H9 (cell line): ENCODE measurements around the gene CXXC5. TPM values are rescaled to one million over a fixed set of nuclear protein-coding genes. Genes with fewer than 3 reads are reported as not detected.

Source experiments
- DNase-seq: peaks from one replicate; pipeline ENCODE4 v3.0.0-alpha.2; 2017
- H2AFZ ChIP-seq: one replicate; pipeline ENCODE4 v1.6.1; 2013; ENCODE audit warnings: mild to moderate bottlenecking, low read length, control low read depth, moderate library complexity
- H2AK5ac ChIP-seq: 2 replicates; pipeline ENCODE4 v1.6.1; 2013; ENCODE audit warnings: low read length, control low read depth, mixed read lengths; ENCODE audit not compliant: insufficient read length
- H2BK120ac ChIP-seq: one replicate; pipeline ENCODE4 v1.6.1; 2013; ENCODE audit warnings: low read depth, mild to moderate bottlenecking, low read length, control low read depth, inconsistent platforms; ENCODE audit not compliant: poor library complexity, severe bottlenecking
- H2BK12ac ChIP-seq: 2 replicates; pipeline ENCODE4 v1.6.1; 2013; ENCODE audit warnings: low read length, control low read depth, mixed read lengths, low read depth; ENCODE audit not compliant: insufficient read length
- H2BK15ac ChIP-seq: 2 replicates; pipeline ENCODE4 v1.6.1; 2013; ENCODE audit warnings: low read depth, low read length, control low read depth
- H2BK20ac ChIP-seq: one replicate; pipeline ENCODE4 v1.6.1; 2013; ENCODE audit warnings: low read depth, mild to moderate bottlenecking, low read length, control low read depth, inconsistent platforms; ENCODE audit not compliant: poor library complexity, severe bottlenecking
- H2BK5ac ChIP-seq: 2 replicates; pipeline ENCODE4 v1.6.1; 2013; ENCODE audit warnings: low read length, control low read depth, mixed read lengths; ENCODE audit not compliant: insufficient read length
- H3K14ac ChIP-seq: 2 replicates; pipeline ENCODE4 v1.6.1; 2013; ENCODE audit warnings: low read length, control low read depth; ENCODE audit not compliant: insufficient read depth
- H3K18ac ChIP-seq: 2 replicates; pipeline ENCODE4 v1.6.1; 2013; ENCODE audit warnings: low read depth, mild to moderate bottlenecking, mixed read lengths, low read length, control low read depth; ENCODE audit not compliant: insufficient read length
- H3K23ac ChIP-seq: 2 replicates; pipeline ENCODE4 v1.6.1; 2013; ENCODE audit warnings: low read length, control low read depth, mixed read lengths, low read depth; ENCODE audit not compliant: insufficient read length
- H3K23me2 ChIP-seq: 2 replicates; pipeline ENCODE4 v1.6.1; 2013; ENCODE audit warnings: low read depth, mild to moderate bottlenecking, mixed read lengths, low read length, control low read depth; ENCODE audit not compliant: insufficient read length, poor library complexity, severe bottlenecking
- H3K27ac ChIP-seq: 2 replicates; pipeline ENCODE4 v1.5.1; 2013; ENCODE audit warnings: low read length, control low read depth, mixed read lengths, low read depth; ENCODE audit not compliant: insufficient read length
- H3K27me3 ChIP-seq: 2 replicates; pipeline ENCODE4 v1.6.1; 2013; ENCODE audit warnings: low read length, control low read depth, inconsistent platforms; ENCODE audit not compliant: insufficient read depth
- H3K4ac ChIP-seq: 2 replicates; pipeline ENCODE4 v1.6.1; 2013; ENCODE audit warnings: low read depth, mild to moderate bottlenecking, control low read depth, inconsistent platforms, low read length, moderate library complexity
- H3K4me1 ChIP-seq: 2 replicates; pipeline ENCODE4 v1.6.1; 2013; ENCODE audit warnings: low read length, control low read depth, inconsistent platforms; ENCODE audit not compliant: insufficient read depth
- H3K4me2 ChIP-seq: 2 replicates; pipeline ENCODE4 v1.6.1; 2013; ENCODE audit warnings: low read length, control low read depth, mixed read lengths; ENCODE audit not compliant: insufficient read length, insufficient read depth
- H3K56ac ChIP-seq: 2 replicates; pipeline ENCODE4 v1.6.1; 2013; ENCODE audit warnings: low read depth, mild to moderate bottlenecking, mixed read lengths, low read length, control low read depth; ENCODE audit not compliant: insufficient read length
- H3K79me1 ChIP-seq: 2 replicates; pipeline ENCODE4 v1.6.1; 2013; ENCODE audit warnings: low read depth, mild to moderate bottlenecking, moderate library complexity, low read length, control low read depth, inconsistent platforms; ENCODE audit not compliant: insufficient read depth, poor library complexity, severe bottlenecking
- H3K79me2 ChIP-seq: 2 replicates; pipeline ENCODE4 v1.6.1; 2013; ENCODE audit warnings: low read length, control low read depth, inconsistent platforms; ENCODE audit not compliant: insufficient read depth
- H3K9ac ChIP-seq: 2 replicates; pipeline ENCODE4 v1.6.1; 2013; ENCODE audit warnings: low read length, control low read depth, mixed read lengths; ENCODE audit not compliant: insufficient read length; ENCODE audit errors: extremely low read depth
- H3K9me3 ChIP-seq: one replicate; pipeline ENCODE4 v1.6.1; 2013; ENCODE audit warnings: low read depth, low read length, inconsistent platforms; ENCODE audit not compliant: control insufficient read depth
- H3T11ph ChIP-seq: one replicate; pipeline ENCODE4 v1.6.1; 2013; ENCODE audit warnings: mild to moderate bottlenecking, low read length, control low read depth, inconsistent platforms
- H4K20me1 ChIP-seq: one replicate; pipeline ENCODE4 v1.6.1; 2013; ENCODE audit not compliant: control insufficient read depth, insufficient read length, insufficient read depth
- H4K5ac ChIP-seq: 2 replicates; pipeline ENCODE4 v1.6.1; 2013; ENCODE audit warnings: low read depth, mild to moderate bottlenecking, mixed read lengths, low read length, control low read depth; ENCODE audit not compliant: insufficient read length
- H4K8ac ChIP-seq: replicated peaks from 2 replicates; pipeline ENCODE4 v1.6.1; 2013; ENCODE audit warnings: low read length, control low read depth, mixed read lengths, low read depth; ENCODE audit not compliant: insufficient read length
- H4K91ac ChIP-seq: 2 replicates; pipeline ENCODE4 v1.6.1; 2013; ENCODE audit warnings: low read depth, mild to moderate bottlenecking, moderate library complexity, mixed read lengths, low read length, control low read depth; ENCODE audit not compliant: insufficient read length
- H3K27ac Mint-ChIP-seq, 3 experiments: 2 replicates in 2 of 3; 3 replicates in 1 of 3; pipeline ENCODE4 v1.8.0; 2020 to 2021; ENCODE audit warnings: mixed read lengths in 3 of 3, mild to moderate bottlenecking in 1 of 3, moderate library complexity in 1 of 3
- H3K27me3 Mint-ChIP-seq: 2 replicates; pipeline ENCODE4 v1.8.0; 2021; ENCODE audit warnings: low read depth, mild to moderate bottlenecking, moderate library complexity, mixed read lengths
- H3K36me3 Mint-ChIP-seq, 3 experiments: 2 replicates in 2 of 3; 3 replicates in 1 of 3; pipeline ENCODE4 v1.8.0; 2020 to 2021; ENCODE audit warnings: low read depth in 3 of 3, mixed read lengths in 3 of 3; ENCODE audit not compliant: insufficient read depth in 1 of 3
- H3K4me1 Mint-ChIP-seq, 2 experiments: 2 replicates each; pipeline ENCODE4 v1.8.0; 2020; ENCODE audit warnings: mixed read lengths in 2 of 2
- H3K4me3 Mint-ChIP-seq, 2 experiments: 2 replicates in 1 of 2; 3 replicates in 1 of 2; pipeline ENCODE4 v1.8.0; 2020 to 2021; ENCODE audit warnings: mild to moderate bottlenecking in 2 of 2, mixed read lengths in 2 of 2, moderate library complexity in 1 of 2
- H3K9me3 Mint-ChIP-seq, 2 experiments: 2 replicates in 1 of 2; 3 replicates in 1 of 2; pipeline ENCODE4 v1.8.0; 2020; ENCODE audit warnings: mild to moderate bottlenecking in 2 of 2, mixed read lengths in 2 of 2, moderate library complexity in 1 of 2
- whole genome bisulfite sequencing: extraction: QIAGEN DNeasy Blood & Tissue Kit; methylation state at CpG from one replicate; pipeline ENCODE4 v1.1.7; 2013; ENCODE audit warnings: missing lambda C conversion rate, low lambda C conversion rate, mixed read lengths; ENCODE audit not compliant: insufficient read length; ENCODE audit errors: extremely low coverage; 5-methylcytosine and 5-hydroxymethylcytosine counted together
- total RNA-seq: library from RNA; stranded (reverse); gene quantifications from 2 replicates; pipeline ENCODE4 v1.2.1, GENCODE V29; 2021
- TF ChIP-seq, protein P1 (sequence below): fragments of 200-600 bp; sonication (generic); conservative IDR thresholded peaks from 3 replicates; pipeline ENCODE4 v1.8.0; 2021; ENCODE audit warnings: antibody characterized with exemption, mild to moderate bottlenecking

Gene CXXC5
- total RNA-seq, 1 experiment from 2014 or later, result 105 TPM

- peaks cover 21% of the 10 kb centered on the region for H3K27me3 Mint-ChIP-seq
- Histone ChIP-seq H4K20me1 (no peaks in the 10 kb centered on the region), H4K91ac (no peak overlapping the region), H3K4ac (no peak overlapping the region), H2BK20ac (no peak overlapping the region), H3T11ph (no peak overlapping the region), H3K9ac (no peak overlapping the region), H2AK5ac (no peak overlapping the region), H2AFZ (no peak overlapping the region), H3K23me2 (no peaks in the 10 kb centered on the region), H3K56ac (no peak overlapping the region), H3K79me2 (no peaks in the 10 kb centered on the region), H3K9me3 (no peaks in the 10 kb centered on the region), H2BK120ac (no peak overlapping the region), H3K27me3 (no peaks in the 10 kb centered on the region; the same call in 1 of the 2 replicates), H3K4me1 (peaks cover 30% of the 10 kb centered on the region; the same call in 1 of the 2 replicates), H4K5ac (no peak overlapping the region), H2BK12ac (no peak overlapping the region), H3K4me2 (no peak overlapping the region), H2BK5ac (no peak overlapping the region), H3K14ac (no peak overlapping the region), H3K23ac (no peak overlapping the region), H4K8ac (no peak overlapping the region), H3K18ac (no peak overlapping the region), H3K79me1 (no peaks in the 10 kb centered on the region), H3K27ac (no peak overlapping the region), H2BK15ac (no peak overlapping the region)
- H3K36me3 Mint-ChIP-seq, result no peaks in the 10 kb centered on the region; a peak in 2 of 7 replicates
- no peaks in the 10 kb centered on the region; a peak in 1 of 5 replicates for H3K9me3 Mint-ChIP-seq
- no peak overlapping the region for H3K27ac Mint-ChIP-seq
- no peak for DNase-seq
- TF ChIP-seq, protein P1, sequence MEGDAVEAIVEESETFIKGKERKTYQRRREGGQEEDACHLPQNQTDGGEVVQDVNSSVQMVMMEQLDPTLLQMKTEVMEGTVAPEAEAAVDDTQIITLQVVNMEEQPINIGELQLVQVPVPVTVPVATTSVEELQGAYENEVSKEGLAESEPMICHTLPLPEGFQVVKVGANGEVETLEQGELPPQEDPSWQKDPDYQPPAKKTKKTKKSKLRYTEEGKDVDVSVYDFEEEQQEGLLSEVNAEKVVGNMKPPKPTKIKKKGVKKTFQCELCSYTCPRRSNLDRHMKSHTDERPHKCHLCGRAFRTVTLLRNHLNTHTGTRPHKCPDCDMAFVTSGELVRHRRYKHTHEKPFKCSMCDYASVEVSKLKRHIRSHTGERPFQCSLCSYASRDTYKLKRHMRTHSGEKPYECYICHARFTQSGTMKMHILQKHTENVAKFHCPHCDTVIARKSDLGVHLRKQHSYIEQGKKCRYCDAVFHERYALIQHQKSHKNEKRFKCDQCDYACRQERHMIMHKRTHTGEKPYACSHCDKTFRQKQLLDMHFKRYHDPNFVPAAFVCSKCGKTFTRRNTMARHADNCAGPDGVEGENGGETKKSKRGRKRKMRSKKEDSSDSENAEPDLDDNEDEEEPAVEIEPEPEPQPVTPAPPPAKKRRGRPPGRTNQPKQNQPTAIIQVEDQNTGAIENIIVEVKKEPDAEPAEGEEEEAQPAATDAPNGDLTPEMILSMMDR, result no peak
- whole genome bisulfite sequencing, result no CpG with 5 or more reads among the region's 11 CpGs
- H3K4me1 Mint-ChIP-seq, result peaks cover 68 to 81% of the 10 kb centered on the region in 2 experiments
- peak overlapping the region in 1 of 2 experiments; percentile 60; a peak in 2 of 5 replicates for H3K4me3 Mint-ChIP-seq
Measured at GRCh38 chr5:139639619-139640380, 8.3 kb upstream of the CXXC5 start.
